HG03159 (cell line): Measurements from ENCODE around the gene MARVELD1.
"Not testable (repeated sequence)": the region's sequence is repeated elsewhere in the genome, so short reads cannot be mapped to it uniquely, and the experiment has no call there.

Source experiments
- ATAC-seq: cut with Tn5 transposase; IDR thresholded peaks from one replicate; pipeline ENCODE4 v1.9.1; 2021; ENCODE audit warnings: mild to moderate bottlenecking, moderate library complexity; ENCODE audit not compliant: unreplicated experiment

Gene MARVELD1

GRCh38 chr10:97689559-97690020, 23.9 kb upstream of the MARVELD1 start:
- ATAC-seq = no peak

- ATAC-seq = no peak
Observed at GRCh38 chr10:97690133-97690532, 23.4 kb upstream of the MARVELD1 start.

- not testable (repeated sequence) for ATAC-seq
Observed at GRCh38 chr10:97698072-97698655, 15.4 kb upstream of the MARVELD1 start.

- peak; percentile 72 for ATAC-seq
Observed at GRCh38 chr10:97701438-97702069, 12.0 kb upstream of the MARVELD1 start.

- no peak for ATAC-seq
Observed at GRCh38 chr10:97703398-97704067, 10.0 kb upstream of the MARVELD1 start.

- ATAC-seq = no peak
Observed at GRCh38 chr10:97704341-97704740, 9.2 kb upstream of the MARVELD1 start.

GRCh38 chr10:97705006-97705670, 8.4 kb upstream of the MARVELD1 start:
- ATAC-seq = no peak

GRCh38 chr10:97707134-97707861, 6.2 kb upstream of the MARVELD1 start:
- ATAC-seq = no peak

GRCh38 chr10:97708167-97708566, 5.4 kb upstream of the MARVELD1 start:
- ATAC-seq = no peak

GRCh38 chr10:97708976-97709946, 4.3 kb upstream of the MARVELD1 start:
- no peak for ATAC-seq

- no peak for ATAC-seq
Observed at GRCh38 chr10:97711640-97712572, 1.6 kb upstream of the MARVELD1 start.

- peak; percentile 77 for ATAC-seq
Observed at GRCh38 chr10:97713826-97714400, 383 bp downstream of the MARVELD1 start.

- peak; percentile 31 for ATAC-seq
Observed at GRCh38 chr10:97714401-97715258, 1.1 kb downstream of the MARVELD1 start.

- no peak for ATAC-seq
Observed at GRCh38 chr10:97715259-97715874, 1.8 kb downstream of the MARVELD1 start.

- ATAC-seq = no peak
Observed at GRCh38 chr10:97717627-97718026, 4.1 kb downstream of the MARVELD1 start.

GRCh38 chr10:97718178-97718577, 4.6 kb downstream of the MARVELD1 start:
- no peak for ATAC-seq

- no peak for ATAC-seq
Observed at GRCh38 chr10:97718659-97719142, 5.2 kb downstream of the MARVELD1 start.
